GM23338 (cell line): ENCODE measurements around the gene CTDSPL. TPM values are rescaled to one million over a fixed set of nuclear protein-coding genes. Genes with fewer than 3 reads are reported as not detected.

Experiments used
- ATAC-seq: fragments of 200-7000 bp; cut with Tn5 transposase; 3 replicates; pipeline ENCODE4 v1.9.1; 2020
- DNase-seq: peaks from one replicate; pipeline ENCODE4 v3.0.0-alpha.2; 2015; ENCODE audit warnings: low spot score
- H2AFZ ChIP-seq: fragments of 200-600 bp; sonication (generic); 2 replicates; pipeline ENCODE4 v1.8.0; 2016; ENCODE audit warnings: antibody characterized with exemption, mild to moderate bottlenecking, moderate library complexity
- H3F3A ChIP-seq: fragments of 200-600 bp; sonication (generic); replicated peaks from 2 replicates; pipeline ENCODE4 v1.8.0; 2017; ENCODE audit warnings: antibody characterized with exemption, mixed run types, low read depth
- H3K27ac ChIP-seq: fragments of 200-600 bp; sonication (generic); 2 replicates; pipeline ENCODE4 v1.6.1; 2016; ENCODE audit warnings: low read depth
- H3K27me3 ChIP-seq: fragments of 200-600 bp; sonication (generic); 2 replicates; pipeline ENCODE4 v1.8.0; 2016; ENCODE audit warnings: mild to moderate bottlenecking, mixed run types, moderate library complexity; ENCODE audit not compliant: insufficient read depth
- H3K36me3 ChIP-seq: fragments of 200-600 bp; sonication (generic); 2 replicates; pipeline ENCODE4 v1.8.0; 2016; ENCODE audit warnings: mild to moderate bottlenecking; ENCODE audit not compliant: insufficient read depth
- H3K4me1 ChIP-seq: fragments of 200-600 bp; sonication (generic); 2 replicates; pipeline ENCODE4 v1.8.0; 2016; ENCODE audit warnings: mild to moderate bottlenecking, moderate library complexity; ENCODE audit not compliant: insufficient read depth
- H3K4me2 ChIP-seq: fragments of 200-600 bp; sonication (generic); 2 replicates; pipeline ENCODE4 v1.7.1; 2017; ENCODE audit warnings: mixed run types
- H3K4me3 ChIP-seq: fragments of 200-600 bp; sonication (generic); 2 replicates; pipeline ENCODE4 v1.6.1; 2016; ENCODE audit warnings: mixed run types
- H3K79me2 ChIP-seq: fragments of 200-600 bp; sonication (generic); replicated peaks from 2 replicates; pipeline ENCODE4 v1.8.0; 2017; ENCODE audit warnings: mild to moderate bottlenecking; ENCODE audit not compliant: insufficient read depth
- H3K9me2 ChIP-seq: fragments of 200-600 bp; sonication (generic); 2 replicates; pipeline ENCODE4 v1.8.0; 2017; ENCODE audit not compliant: insufficient read depth
- H4K20me1 ChIP-seq: fragments of 200-600 bp; sonication (generic); replicated peaks from 2 replicates; pipeline ENCODE4 v1.8.0; 2017; ENCODE audit warnings: mild to moderate bottlenecking; ENCODE audit not compliant: insufficient read depth
- H3K27ac Mint-ChIP-seq: 2 replicates; pipeline ENCODE4 v1.8.0; 2020; ENCODE audit warnings: inconsistent platforms, mild to moderate bottlenecking, moderate library complexity, mixed read lengths
- H3K27me3 Mint-ChIP-seq: 3 replicates; pipeline ENCODE4 v1.8.0; 2022; ENCODE audit warnings: low read depth, mild to moderate bottlenecking, moderate library complexity, mixed read lengths, inconsistent platforms; ENCODE audit not compliant: insufficient read depth, poor library complexity
- H3K36me3 Mint-ChIP-seq: 3 replicates; pipeline ENCODE4 v1.8.0; 2021; ENCODE audit warnings: low read depth, mild to moderate bottlenecking, inconsistent platforms, moderate library complexity, mixed read lengths
- H3K4me1 Mint-ChIP-seq: 3 replicates; pipeline ENCODE4 v1.8.0; 2020; ENCODE audit warnings: mild to moderate bottlenecking, inconsistent platforms, mixed read lengths
- H3K4me3 Mint-ChIP-seq: 3 replicates; pipeline ENCODE4 v1.8.0; 2021; ENCODE audit warnings: moderate library complexity, mild to moderate bottlenecking, inconsistent platforms, mixed read lengths
- H3K9me3 Mint-ChIP-seq: 3 replicates; pipeline ENCODE4 v1.8.0; 2020; ENCODE audit warnings: moderate library complexity, mild to moderate bottlenecking, inconsistent platforms, mixed read lengths
- CREB1 ChIP-seq: fragments of 250-450 bp; sonication (Bioruptor Pico); IDR thresholded peaks from 2 replicates; pipeline ENCODE4 v1.5.0; 2020; ENCODE audit warnings: low read depth, mild to moderate bottlenecking, moderate library complexity
- CTCF ChIP-seq, 2 experiments: fragments of 200-600 bp in 1 of 2; sonication (generic) in 1 of 2; conservative IDR thresholded peaks; 2 replicates each; pipeline versions ENCODE4 v1.5.1 to v1.6.1; 2016 to 2017; ENCODE audit warnings: antibody characterized with exemption in 2 of 2, low read depth in 2 of 2, mild to moderate bottlenecking in 2 of 2, moderate library complexity in 1 of 2
- EZH2 ChIP-seq: fragments of 200-600 bp; sonication (generic); IDR thresholded peaks from one replicate; pipeline ENCODE4 v1.8.0; 2017; ENCODE audit warnings: antibody characterized with exemption, mild to moderate bottlenecking, low read depth; ENCODE audit not compliant: unreplicated experiment
- EZH2phosphoT487 ChIP-seq: fragments of 200-600 bp; sonication (generic); IDR thresholded peaks from one replicate; pipeline ENCODE4 v1.8.1; 2018; ENCODE audit warnings: antibody characterized with exemption; ENCODE audit not compliant: unreplicated experiment
- JUNB ChIP-seq: IDR thresholded peaks from one replicate; pipeline ENCODE4 v1.6.1; 2016; ENCODE audit warnings: antibody characterized with exemption; ENCODE audit not compliant: unreplicated experiment
- NANOG ChIP-seq: IDR thresholded peaks from 2 replicates; pipeline ENCODE4 v1.6.1; 2016; ENCODE audit warnings: antibody characterized with exemption, borderline replicate concordance
- POLR2AphosphoS5 ChIP-seq: IDR thresholded peaks from 2 replicates; pipeline ENCODE4 v1.6.1; 2016; ENCODE audit warnings: antibody characterized with exemption, low read depth
- REST ChIP-seq: IDR thresholded peaks from one replicate; pipeline ENCODE4 v1.6.1; 2018; ENCODE audit warnings: antibody characterized with exemption; ENCODE audit not compliant: unreplicated experiment
- STAT1 ChIP-seq: IDR thresholded peaks from one replicate; pipeline ENCODE4 v1.6.1; 2016; ENCODE audit warnings: antibody characterized with exemption; ENCODE audit not compliant: unreplicated experiment
- ZNF114 ChIP-seq: fragments of 250-450 bp; sonication (Bioruptor Pico); IDR thresholded peaks from 2 replicates; pipeline ENCODE4 v1.5.0; 2020; ENCODE audit warnings: mild to moderate bottlenecking, moderate library complexity
- ZNF331 ChIP-seq: fragments of 250-450 bp; sonication (Bioruptor Pico); IDR thresholded peaks from 2 replicates; pipeline ENCODE4 v1.5.0; 2020; ENCODE audit warnings: low read depth, mild to moderate bottlenecking, moderate library complexity
- ZNF462 ChIP-seq: fragments of 250-450 bp; sonication (Bioruptor Pico); IDR thresholded peaks from 2 replicates; pipeline ENCODE4 v1.5.0; 2020; ENCODE audit warnings: mild to moderate bottlenecking, moderate library complexity
- polyA plus RNA-seq: library from polyadenylated mRNA; unstranded; fragments of >200 nt; fragmentation: Nextera tagmentation; extraction: Ambion mirVana; gene quantifications from 2 replicates; pipeline ENCODE4 v1.2.1, GENCODE V29; 2016
- total RNA-seq: library from RNA; depleted of rRNA; stranded (reverse); fragments of >200 nt; shearing (Covaris generic); gene quantifications from 2 replicates; pipeline ENCODE4 v1.2.3, GENCODE V29; 2014
- TF ChIP-seq, protein P1 (sequence below): IDR thresholded peaks from 2 replicates; pipeline ENCODE4 v1.6.1; 2016; ENCODE audit warnings: antibody characterized with exemption

The CTDSPL gene
- total and polyA plus RNA-seq, 2 experiments from 2014 or later = 23.2 to 42.0 TPM

GRCh38 chr3:38018296-38019266 is 156.9 kb downstream of the CTDSPL start:
- Histone ChIP-seq H3K27ac (no peak overlapping the region), H3K4me2 (no peak overlapping the region), H2AFZ (no peak overlapping the region), H3K4me3 (no peak overlapping the region), H3K36me3 (0 out of 2 replicates have a peak, but pooled peaks cover 3% of the 10 kb centered on the region), H4K20me1 (peaks cover 3% of the 10 kb centered on the region; the same call in 1 of the 2 replicates), H3K79me2 (no peaks in the 10 kb centered on the region; the same call in 1 of the 2 replicates), H3F3A (no peaks in the 10 kb centered on the region), H3K27me3 (no peaks in the 10 kb centered on the region), H3K9me2 (no peaks in the 10 kb centered on the region), H3K4me1 (no peaks in the 10 kb centered on the region)
- no peak for ATAC-seq
- no peaks in the 10 kb centered on the region for H3K9me3 Mint-ChIP-seq
- H3K36me3 Mint-ChIP-seq = peaks cover 28% of the 10 kb centered on the region
- no peak for TF ChIP-seq STAT1
- TF ChIP-seq ZNF331 (CRISPR knock-in tag) = no peak
- TF ChIP-seq, protein P1, sequence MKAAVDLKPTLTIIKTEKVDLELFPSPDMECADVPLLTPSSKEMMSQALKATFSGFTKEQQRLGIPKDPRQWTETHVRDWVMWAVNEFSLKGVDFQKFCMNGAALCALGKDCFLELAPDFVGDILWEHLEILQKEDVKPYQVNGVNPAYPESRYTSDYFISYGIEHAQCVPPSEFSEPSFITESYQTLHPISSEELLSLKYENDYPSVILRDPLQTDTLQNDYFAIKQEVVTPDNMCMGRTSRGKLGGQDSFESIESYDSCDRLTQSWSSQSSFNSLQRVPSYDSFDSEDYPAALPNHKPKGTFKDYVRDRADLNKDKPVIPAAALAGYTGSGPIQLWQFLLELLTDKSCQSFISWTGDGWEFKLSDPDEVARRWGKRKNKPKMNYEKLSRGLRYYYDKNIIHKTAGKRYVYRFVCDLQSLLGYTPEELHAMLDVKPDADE = no peak
- no peak for TF ChIP-seq POLR2AphosphoS5
- TF ChIP-seq EZH2 = no peak
- TF ChIP-seq ZNF114 = no peak
- TF ChIP-seq REST = no peak
- TF ChIP-seq ZNF462 (CRISPR knock-in tag) = no peak
- TF ChIP-seq NANOG = no peak
- TF ChIP-seq EZH2phosphoT487 = no peak
- TF ChIP-seq CTCF (conservative IDR thresholded peaks at IDR 0.05; ENCODE audit: low read depth in 2 of 2) = no peak
- TF ChIP-seq JUNB = no peak
- no peak for TF ChIP-seq CREB1 (CRISPR knock-in tag)
- H3K4me3 Mint-ChIP-seq = no peak overlapping the region
- H3K27me3 Mint-ChIP-seq = peaks cover 15% of the 10 kb centered on the region
- H3K4me1 Mint-ChIP-seq = peaks cover under 1% of the 10 kb centered on the region
- no peak for DNase-seq
- H3K27ac Mint-ChIP-seq = no peak overlapping the region
